NCI-H526 (cell line): ENCODE data around the gene RGMB.
"Not testable (repeated sequence)": the region's sequence is repeated elsewhere in the genome, so short reads cannot be mapped to it uniquely, and the experiment has no call there.

Source experiments
- DNase-seq, 2 experiments: peaks; one replicate each; lab custom pipeline; 2025; lab: John Stamatoyannopoulos, UW

RGMB gene

GRCh38 chr5:98773464-98774191, at the start of gene RGMB:
RGMB (plus strand) TSS chr5:98773663; CDS start chr5:98774071, 408 bp downstream.
- peak; percentile 92 to 96 for DNase-seq

GRCh38 chr5:98726258-98726657, 47.2 kb upstream of the RGMB start:
- DNase-seq, result no peak

- DNase-seq, result no peak
Observed at GRCh38 chr5:98727686-98728085, 45.8 kb upstream of the RGMB start.

DNA sequence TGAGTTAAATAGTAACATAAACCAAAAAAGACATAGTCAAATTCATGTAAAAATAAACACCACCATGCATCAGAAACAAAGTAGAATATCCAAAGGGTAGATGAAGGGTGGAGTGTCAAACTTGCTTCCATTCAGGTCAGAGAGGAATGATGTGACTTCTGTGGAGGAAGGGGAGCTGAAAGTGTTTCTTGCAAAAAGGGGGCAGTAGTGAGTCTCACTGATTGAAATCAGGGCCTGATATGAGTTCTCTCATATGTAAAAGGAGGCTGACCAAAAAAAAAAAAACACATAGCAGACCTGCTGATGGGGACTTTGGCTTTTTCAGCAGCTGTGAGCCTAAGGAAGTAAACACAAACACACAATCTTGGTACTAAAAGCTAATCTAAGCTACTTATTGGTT, 38.8 kb upstream of the RGMB start:
- DNase-seq, result no peak

- DNase-seq, result no peak
Observed at GRCh38 chr5:98735806-98736507, 37.5 kb upstream of the RGMB start.

DNA sequence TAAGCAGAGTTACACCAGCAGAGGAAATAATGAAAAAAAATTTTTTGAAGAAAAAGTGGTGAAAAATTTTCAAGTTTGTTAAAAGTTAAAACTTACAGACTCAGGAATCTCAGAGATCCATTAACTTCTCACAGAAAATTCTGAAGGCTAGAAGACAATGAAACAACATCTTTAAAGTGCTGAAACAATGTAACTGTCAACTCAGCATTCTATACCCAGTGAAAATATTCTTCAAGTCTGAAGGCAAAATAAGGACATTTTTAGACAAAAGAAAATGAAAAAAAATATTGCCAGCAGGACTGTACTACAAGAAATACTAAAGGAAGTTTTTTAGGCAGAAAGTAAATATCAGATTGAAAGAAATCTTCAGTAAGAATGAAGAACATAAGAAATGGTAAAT, 36.7 kb upstream of the RGMB start:
- DNase-seq, result no peak

- not testable (repeated sequence) for DNase-seq
Observed at GRCh38 chr5:98737441-98737840, 36.0 kb upstream of the RGMB start.

DNA sequence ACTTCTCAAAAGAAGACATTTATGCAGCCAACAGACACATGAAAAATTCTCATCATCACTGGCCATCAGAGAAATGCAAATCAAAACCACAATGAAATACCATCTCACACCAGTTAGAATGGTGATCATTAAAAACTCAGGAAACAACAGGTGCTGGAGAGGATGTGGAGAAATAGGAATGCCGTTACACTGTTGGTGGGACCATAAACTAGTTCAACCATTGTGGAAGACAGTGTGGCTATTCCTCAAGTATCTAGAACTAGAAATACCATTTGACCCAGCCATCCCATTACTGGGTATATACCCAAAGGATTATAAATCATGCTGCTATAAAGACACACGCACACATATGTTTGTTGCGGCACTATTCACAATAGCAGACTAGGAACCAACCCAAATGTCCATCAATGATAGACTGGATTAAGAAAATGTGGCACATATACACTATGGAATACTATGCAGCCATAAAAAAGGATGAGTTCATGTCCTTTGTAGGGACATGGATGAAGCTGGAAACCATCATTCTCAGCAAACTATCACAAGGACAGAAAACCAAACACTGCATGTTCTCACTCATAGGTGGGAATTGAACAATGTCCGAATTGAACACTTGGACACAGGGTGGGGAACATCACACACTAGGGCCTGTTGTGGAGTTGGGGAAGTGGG, 34.8 kb upstream of the RGMB start:
- DNase-seq, result not testable (repeated sequence)

DNA sequence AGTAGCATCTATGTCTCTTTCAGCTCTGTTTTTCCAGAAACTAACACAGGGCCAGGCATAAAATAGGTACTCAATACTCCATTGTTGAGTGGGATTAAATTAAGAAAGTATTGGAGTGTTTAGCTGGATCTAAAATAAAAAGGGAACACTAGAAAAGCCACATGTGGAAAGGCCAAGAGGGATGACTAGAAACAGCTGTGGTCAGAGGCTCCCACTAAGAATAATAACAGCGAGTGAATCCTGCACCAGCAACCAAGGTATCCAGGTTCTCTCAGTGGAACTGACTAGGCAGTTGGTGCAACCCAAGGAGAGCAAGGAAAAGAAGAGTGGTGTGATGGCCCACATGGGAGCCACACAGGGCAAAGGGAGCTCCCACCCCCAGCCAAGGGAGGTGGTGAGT, 31.5 kb upstream of the RGMB start:
- DNase-seq, result no peak

DNA sequence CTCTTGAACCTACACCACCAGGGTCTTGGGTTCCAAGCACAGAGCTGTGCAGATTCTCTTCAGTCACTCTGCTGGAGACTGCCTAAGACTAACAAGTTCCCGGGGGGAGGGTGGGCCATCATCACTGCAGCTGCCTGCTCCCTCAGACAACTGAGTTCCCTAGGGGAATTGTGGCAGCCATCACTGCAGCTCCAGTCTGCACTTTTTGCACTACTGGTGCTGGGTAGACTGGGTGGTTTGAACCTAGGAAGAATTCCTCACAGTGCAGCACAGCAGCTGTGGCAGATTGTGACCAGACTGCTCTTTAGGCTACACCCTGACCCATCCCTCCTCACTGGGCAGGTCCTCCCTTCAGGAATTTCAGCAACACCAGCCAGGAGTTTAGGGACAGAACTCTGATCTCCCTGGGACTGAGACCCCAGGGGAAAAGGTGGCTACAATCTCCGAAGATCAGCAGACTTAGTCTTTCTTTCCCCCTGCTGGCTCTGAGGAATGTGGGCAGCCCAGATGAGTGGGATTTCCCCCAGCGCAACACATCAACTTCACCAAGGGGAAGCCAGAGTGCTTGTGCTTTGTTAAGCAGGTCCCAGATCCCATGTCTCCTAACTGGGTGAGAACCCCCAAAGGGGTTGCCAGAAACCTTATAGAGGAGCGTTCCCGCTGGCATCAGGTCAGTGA, 30.9 kb upstream of the RGMB start:
- DNase-seq, result no peak

DNA sequence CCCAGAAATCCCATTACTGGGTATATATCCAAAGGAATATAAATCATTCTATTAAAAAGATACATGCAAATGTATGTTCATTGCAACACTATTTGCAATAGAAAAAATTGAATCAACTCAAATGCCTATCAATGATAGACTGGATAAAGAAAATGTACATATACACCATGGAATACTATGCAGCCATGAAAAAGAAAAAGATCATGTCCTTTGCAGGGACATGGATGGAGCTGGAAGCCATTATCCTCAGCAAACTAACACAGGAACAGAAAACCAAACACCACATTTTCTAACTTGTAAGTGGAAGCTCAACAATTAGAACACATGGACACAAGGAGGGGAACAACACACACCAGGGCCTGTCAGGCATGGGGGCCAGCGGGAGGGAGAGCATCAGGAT, 25.2 kb upstream of the RGMB start:
- DNase-seq, result not testable (repeated sequence)

DNA sequence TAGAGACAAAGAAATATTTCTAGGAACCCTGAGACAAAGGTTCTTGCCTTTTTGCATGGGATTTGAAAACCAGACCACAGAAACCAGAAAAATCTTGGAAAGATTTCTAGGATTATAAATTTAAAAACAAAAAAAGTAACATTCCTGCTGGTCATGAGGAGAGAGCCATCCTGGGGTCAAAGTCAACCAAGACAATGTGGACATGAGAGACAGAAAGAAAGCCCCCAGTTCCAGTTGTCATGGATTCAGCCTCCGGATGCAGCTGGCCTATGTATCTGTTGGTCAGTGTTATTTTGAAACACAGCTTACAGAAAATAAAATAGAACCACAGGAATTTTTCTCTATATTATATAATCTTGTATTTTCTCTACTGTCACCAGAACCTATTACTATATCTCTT, 24.4 kb upstream of the RGMB start:
- no peak for DNase-seq

DNA sequence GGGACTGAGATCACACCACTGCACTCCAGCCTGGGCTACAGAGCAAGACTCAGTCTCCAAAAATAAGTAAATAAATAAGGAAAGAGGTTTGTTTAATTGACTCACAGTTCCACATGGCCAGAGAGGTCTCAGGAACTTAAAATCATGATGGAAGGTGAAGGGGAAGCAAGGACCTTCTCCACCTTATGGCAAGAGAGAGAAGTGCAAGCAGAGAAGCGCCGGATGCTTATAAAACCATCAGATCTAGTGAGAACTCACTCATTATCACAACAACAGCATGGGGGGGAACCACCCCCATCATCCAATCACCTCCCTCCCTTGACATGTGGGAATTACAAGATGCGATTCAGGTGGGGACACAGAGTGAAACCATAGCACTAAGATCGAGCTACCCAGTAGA, 22.8 kb upstream of the RGMB start:
- peak in 1 of 2 experiments; percentile 5 for DNase-seq

GRCh38 chr5:98752331-98752730, 21.1 kb upstream of the RGMB start:
- not testable (repeated sequence) for DNase-seq

DNA sequence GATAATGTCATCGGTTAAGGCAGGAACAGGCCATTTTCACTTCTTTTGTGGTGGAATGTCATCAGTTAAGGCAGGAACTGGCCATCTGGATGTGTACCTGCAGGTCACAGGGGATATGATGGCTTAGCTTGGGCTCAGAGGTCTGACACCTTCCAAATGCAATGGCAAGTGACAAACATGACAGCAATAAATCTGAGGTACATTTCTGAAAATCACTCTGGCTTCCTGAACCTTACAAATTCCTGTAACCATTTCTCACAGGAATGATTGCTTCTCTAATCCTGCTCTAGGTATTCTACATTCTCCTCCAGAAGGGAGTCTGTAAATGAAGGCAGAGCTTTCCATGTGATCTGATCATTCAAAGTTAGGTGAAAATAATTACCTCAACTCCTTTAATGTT, 20.7 kb upstream of the RGMB start:
- DNase-seq, result not testable (repeated sequence)

GRCh38 chr5:98753507-98753906, 20.0 kb upstream of the RGMB start:
- no peak for DNase-seq

GRCh38 chr5:98755406-98755805, 18.1 kb upstream of the RGMB start:
- DNase-seq, result no peak

- no peak for DNase-seq
Observed at GRCh38 chr5:98757978-98758377, 15.5 kb upstream of the RGMB start.

GRCh38 chr5:98763001-98763630, 10.3 kb upstream of the RGMB start:
- DNase-seq, result no peak

DNA sequence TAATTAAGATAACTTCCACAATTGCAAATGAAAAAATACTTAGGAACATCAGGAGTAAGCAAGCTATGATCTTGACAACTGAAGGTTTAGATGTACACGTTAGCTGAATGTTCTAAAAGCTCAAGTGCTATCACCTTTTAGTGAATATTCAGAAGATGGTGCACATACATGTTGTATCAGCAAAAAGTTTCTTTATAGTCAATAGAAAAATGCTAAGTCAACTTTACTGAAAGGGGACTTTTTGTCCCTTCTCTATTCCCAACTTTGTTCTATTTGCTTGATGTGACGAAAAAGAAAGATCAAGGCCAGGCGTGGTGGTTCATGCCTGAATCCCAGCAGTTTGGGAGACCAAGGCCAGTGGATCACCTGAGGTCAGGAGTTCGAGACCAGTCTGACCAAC, 7.6 kb upstream of the RGMB start:
- no peak for DNase-seq

- DNase-seq, result no peak
Observed at GRCh38 chr5:98767581-98767980, 5.9 kb upstream of the RGMB start.
